NB4 (cell line): ENCODE data around the gene FRYL.

Experiments
- POLR2A ChIP-seq: IDR thresholded peaks from 2 replicates; pipeline ENCODE4 v1.6.1; 2011; ENCODE audit warnings: mild to moderate bottlenecking; ENCODE audit not compliant: insufficient read length; ENCODE audit errors: extremely low read depth
- TF ChIP-seq, protein P1 (sequence below): IDR thresholded peaks from one replicate; pipeline ENCODE4 v1.5.1; 2012; ENCODE audit warnings: low read depth, low read length
- TF ChIP-seq, protein P2 (sequence below): IDR thresholded peaks from 2 replicates; pipeline ENCODE4 v1.6.1; 2011; ENCODE audit warnings: low read depth, low read length

DNA sequence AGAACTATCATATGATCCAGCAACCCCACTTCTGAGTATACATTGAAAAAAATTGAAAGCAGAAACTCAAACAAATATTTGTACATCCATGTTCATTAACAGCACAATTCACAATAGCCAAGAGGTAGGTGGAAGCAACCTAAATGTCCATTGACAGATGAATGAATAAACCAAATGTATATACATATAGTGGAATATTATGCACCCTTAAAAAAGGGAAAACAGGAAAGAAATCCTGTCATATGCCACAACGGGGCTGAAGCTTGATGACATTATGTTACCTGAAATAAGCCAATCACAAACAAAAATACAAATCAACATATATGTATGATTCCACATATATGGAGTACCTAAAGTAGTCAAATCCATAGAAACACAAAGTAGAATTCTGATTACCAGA, 222.1 kb downstream of the FRYL start:
- TF ChIP-seq, protein P1, sequence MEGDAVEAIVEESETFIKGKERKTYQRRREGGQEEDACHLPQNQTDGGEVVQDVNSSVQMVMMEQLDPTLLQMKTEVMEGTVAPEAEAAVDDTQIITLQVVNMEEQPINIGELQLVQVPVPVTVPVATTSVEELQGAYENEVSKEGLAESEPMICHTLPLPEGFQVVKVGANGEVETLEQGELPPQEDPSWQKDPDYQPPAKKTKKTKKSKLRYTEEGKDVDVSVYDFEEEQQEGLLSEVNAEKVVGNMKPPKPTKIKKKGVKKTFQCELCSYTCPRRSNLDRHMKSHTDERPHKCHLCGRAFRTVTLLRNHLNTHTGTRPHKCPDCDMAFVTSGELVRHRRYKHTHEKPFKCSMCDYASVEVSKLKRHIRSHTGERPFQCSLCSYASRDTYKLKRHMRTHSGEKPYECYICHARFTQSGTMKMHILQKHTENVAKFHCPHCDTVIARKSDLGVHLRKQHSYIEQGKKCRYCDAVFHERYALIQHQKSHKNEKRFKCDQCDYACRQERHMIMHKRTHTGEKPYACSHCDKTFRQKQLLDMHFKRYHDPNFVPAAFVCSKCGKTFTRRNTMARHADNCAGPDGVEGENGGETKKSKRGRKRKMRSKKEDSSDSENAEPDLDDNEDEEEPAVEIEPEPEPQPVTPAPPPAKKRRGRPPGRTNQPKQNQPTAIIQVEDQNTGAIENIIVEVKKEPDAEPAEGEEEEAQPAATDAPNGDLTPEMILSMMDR, result no peak
- TF ChIP-seq, protein P2, sequence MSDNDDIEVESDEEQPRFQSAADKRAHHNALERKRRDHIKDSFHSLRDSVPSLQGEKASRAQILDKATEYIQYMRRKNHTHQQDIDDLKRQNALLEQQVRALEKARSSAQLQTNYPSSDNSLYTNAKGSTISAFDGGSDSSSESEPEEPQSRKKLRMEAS, result no peak
- no peak for TF ChIP-seq POLR2A
